HG03025 (cell line): Measurements from ENCODE around the gene DNAJC25.
A peak's percentile ranks its signal among the peaks of the same experiment; 100 is the strongest.

Source experiments
- ATAC-seq: cut with Tn5 transposase; IDR thresholded peaks from one replicate; pipeline ENCODE4 v1.9.1; 2021; ENCODE audit warnings: mild to moderate bottlenecking, moderate library complexity; ENCODE audit not compliant: unreplicated experiment, low FRiP score

The DNAJC25 gene

DNA sequence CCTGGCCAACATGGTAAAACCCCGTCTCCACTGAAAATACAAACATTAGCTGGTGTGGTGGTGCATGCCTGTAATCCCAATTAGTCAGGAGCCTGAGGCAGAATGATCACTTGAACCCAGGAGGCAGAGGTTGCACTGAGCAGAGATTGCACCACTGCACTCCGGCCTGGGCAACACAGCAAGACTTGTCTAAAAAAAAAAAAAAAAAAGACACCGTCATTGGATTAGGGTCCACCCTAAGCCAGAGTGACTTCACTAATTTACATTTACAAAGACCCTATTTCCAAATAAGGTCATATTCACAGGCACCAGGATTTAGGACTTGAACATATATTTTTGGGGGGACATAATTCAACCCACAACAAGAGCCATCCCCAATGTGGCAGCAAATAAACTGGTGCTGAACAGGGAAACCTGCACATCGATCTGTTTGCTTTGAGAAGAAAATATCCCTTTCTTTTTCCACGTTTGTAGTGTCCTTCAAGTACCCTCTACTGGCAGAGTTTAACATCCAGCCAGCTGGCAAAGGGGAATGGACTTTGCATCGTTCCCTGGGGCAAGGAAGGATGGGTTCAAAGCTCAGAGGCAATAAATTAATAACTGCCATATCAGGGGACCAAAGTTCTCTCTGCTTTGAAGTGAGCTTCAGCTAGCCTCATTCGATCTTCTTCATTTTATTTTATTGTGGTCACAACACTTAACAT, 3.7 kb upstream of the DNAJC25 start:
- no peak for ATAC-seq

DNA sequence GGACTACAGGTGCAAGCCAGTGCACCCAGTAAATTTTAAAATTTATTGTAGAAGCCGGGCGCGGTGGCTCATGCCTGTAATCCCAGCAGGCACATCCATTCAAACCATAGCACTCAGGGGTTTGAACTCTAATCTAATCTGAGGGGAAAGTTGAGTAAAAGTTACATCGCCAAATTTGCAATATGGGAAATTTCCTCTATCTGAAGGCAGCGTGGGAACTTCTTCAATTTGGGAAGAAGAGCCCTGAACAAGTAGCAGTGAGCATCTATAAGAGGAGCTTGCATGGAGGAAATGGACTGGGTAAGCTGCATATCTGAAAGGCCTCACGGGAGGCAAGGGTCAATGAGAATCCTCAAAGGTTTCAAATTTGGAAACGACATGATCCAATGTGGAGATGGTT, 2.7 kb upstream of the DNAJC25 start:
- ATAC-seq: no peak

DNA sequence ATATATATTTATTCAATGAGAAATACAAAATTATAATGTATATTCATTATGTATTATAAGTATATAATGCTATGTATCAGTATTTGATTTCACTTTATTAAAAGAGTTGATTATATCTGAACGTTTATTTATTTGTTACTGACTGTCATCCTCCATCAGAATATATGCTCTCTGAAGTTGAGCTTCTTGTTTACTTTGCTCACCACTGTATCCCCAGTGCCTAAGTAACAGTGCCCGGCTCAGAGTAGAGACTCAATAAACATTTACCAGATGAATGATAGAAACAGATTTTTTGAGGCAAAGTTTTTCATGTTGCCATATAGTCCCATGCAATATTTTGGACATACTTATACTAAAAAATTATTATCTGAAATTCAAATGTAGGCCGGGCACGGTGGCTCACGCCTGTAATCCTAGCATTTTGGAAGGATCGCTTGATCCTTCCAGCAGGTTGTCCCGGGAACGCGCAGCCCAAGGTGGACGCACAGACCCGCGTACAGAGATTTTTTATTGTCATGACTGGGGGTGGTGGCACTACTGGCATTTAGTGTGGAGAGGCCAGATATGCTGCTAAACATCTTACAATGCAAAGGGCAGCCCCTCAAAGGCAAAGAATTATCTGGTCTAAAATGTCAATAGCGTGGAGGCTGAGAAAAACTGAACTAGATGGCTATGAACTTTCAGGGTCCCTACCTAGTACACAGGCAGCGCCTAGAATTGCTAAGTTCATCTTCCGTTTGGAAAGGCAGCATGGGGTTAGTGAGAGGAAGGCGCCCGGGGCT, 761 bp upstream of the DNAJC25 start:
- peak; percentile 30 for ATAC-seq

DNA sequence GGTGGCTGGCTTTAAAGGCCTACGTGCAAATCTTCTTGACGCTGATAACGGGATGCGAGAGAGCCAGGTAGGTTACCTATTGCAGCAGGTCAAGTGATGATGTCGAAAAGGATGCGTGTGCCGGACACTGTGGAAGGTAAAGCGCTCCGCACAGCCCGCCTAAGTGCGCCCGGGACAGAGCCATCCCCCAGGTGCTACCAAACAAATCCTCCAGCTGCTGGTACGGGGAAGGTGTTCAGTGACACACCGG, 245 bp upstream of the DNAJC25 start:
- no peak for ATAC-seq

DNA sequence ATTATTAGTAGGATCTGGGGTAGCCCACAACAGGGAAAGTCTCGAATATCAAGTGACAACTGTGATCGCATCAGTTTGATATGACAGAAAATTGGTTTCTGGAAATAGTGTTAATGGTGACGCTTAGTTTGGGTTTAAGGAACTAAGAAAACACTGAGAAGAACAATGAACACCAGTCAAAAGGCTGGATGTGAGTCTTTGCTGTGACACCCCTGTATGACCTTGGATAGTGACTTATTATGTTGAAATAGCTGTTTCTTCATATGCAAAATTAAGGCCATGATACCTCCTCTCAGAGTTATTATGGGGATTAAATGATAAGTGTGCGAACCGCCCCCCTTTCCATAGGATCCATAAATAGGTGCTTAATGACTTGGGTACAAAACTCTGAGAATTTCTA, 926 bp downstream of the DNAJC25 start:
- no peak for ATAC-seq

DNA sequence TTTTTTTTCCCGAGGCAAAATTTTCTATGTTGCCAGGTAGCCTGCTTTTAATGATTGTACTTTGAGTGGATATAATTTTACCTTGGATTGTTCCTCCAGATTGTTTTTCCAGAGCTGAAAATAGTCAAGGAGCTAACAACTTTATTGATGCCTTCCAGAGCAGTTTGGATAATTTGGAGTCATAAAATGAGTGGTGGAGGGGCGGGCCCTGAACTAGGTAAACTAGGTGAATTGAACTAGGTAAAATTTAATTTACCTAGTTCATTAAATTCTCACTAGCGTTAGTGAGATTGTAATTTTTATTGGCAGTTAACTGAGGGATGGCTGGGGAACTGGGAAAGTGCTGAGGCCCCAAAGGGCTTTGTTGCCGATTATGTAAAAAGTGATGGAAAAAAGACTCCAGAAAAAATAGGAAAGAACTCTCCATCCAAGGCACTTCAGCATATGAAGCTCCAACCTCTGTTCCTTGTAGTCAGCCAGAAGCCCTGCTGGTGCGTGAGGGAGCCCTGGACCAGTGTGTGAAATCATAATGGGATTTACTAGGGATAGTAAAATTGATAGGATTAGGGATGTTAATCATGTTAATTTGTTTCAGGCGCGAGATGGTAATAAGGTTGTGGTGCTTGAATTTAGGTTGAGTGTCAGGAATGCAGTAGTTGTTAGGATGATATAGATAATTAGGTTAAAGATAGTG, 1.7 kb downstream of the DNAJC25 start:
- ATAC-seq: no peak

DNA sequence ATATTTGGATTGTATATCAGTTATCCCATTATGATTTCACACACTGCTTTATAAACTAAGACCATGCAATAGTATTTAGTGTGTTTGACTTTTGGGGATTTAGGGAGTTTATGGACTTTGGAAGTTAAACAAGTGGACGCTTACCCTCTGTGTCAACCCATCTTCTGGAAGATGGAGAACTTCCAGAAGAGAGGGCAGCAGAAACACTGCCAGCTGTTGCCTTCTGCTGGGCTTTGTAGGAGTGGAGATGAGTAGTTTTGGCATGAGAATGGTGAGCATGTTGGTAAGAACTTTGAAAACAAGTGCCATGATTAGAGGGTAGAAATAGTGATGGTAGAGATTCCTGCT, 2.2 kb downstream of the DNAJC25 start:
- no peak for ATAC-seq

DNA sequence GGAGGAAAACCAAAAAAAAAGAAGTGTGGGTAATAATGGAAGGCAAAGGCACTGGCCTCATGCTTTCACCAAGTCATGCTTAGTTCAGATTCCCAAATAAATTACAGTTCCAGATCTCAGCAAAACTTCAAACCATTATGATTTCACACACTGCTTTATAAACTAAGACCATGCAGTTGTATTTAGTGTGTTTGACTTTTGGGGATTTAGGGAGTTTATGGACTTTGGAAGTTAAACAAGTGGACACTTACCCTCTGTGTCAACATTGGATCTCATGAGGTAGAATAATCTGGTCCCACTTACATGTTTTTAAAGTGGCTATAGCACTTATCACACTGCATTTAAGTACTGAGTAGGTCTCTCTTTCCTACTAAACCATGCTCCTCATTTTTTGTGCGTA, 3.7 kb downstream of the DNAJC25 start:
- no peak for ATAC-seq

DNA sequence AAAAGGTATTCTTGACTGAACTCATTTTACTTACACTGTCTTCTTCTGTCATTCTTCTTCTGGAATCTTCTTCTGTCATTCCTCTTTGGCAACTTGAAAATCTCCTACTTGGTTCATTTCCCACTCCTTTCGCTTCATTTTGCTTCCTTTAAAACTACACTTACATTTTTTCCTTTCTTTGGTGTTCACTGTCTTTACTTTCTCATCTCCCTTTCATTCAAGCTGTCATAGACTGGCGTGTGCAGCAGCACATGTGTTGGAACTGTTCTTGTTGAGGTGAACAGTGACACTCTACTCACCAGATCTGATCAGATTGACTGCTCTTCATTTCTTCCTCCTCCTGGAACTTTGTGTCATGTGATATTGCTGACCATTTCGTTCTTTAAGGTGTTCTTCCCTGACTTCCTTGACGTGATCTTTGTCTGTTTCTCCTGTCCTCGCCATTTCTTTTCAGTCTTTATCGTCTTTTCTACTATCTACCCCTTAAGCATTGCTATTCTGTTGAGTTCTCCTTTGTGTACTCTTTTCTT, 6.4 kb downstream of the DNAJC25 start:
- no peak for ATAC-seq

DNA sequence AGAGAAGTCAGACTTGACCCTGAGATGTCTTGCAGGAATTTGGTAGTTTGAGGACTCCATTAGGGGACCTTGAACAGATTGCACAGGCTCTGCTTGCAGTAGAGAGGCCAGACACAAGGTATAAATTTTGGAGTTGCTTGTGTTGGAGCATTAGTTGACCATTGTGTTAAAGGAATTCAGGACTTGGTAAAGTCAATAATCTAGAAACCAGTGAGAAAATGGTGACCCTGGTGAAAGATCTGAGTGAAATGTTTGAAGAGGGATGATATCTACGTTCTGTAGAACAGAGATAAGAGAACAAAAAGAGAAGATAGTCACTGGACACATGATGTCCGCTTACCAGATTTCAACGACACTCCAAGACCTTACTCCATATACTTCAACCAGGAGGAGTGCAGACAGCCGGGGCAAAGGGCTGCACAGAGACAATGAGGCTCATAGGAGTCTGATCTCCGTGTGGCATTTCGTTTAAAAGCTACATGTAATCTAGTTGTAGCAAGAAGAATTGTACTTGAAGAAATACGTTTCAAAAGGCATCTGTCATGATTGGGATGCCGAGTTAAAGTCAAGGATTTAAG, 13.2 kb downstream of the DNAJC25 start:
- ATAC-seq: no peak

DNA sequence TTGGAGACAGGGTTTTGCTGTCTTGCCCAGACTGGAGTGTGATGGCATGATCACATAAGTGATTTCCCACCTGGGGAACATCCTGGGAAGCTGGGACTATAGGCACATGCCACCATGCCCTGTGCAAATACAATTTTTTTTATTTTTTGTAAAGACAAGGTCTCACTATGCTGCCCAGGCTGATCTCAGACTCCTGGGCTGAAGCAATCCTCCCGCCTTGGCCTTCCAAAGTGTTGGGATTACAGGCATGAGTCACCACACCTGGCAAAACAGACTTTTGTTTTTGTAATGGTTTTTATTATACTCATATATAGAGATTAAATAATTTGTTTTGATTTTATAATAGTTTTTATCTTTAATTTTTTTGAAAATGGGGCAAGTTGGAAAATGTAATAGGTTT, 14.7 kb downstream of the DNAJC25 start:
- no peak for ATAC-seq

DNA sequence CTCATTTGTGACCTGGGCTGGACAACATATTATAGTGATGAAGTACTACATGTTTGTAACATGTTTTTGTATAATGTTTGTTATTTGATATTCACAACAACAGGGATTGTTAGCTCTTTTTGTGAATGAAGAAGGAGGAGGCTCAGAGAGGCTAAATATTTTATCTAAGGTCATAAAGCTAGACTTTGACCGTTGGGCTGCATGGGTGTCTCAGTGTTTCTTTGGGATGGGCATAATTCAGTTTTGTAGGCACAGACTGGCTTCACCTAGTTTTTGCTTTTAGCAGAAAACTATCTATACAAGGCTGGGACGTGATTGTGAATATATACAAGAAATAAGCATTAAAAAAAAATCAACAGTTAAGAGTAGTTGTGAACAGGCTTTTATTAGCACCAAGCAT, 15.3 kb downstream of the DNAJC25 start:
- ATAC-seq: no peak

DNA sequence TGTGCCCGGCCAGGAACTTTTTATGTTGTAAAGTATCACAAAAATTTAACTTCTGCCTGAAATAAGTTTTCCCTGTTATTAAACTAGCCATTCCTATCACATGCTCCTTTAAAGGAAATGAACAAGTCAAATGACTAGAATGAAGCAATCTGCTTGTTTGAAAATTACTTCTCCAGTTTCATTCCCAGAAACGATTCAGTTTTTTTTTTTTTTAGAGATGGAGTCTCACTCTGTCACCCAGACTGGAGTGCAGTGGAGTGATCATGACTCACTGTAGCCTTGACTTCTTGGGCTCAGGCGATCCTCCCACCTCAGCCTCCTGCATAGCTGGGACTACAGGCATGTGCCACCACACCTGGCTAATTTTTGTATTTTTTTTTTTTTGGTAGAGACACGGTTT, 16.9 kb downstream of the DNAJC25 start:
- ATAC-seq: no peak

DNA sequence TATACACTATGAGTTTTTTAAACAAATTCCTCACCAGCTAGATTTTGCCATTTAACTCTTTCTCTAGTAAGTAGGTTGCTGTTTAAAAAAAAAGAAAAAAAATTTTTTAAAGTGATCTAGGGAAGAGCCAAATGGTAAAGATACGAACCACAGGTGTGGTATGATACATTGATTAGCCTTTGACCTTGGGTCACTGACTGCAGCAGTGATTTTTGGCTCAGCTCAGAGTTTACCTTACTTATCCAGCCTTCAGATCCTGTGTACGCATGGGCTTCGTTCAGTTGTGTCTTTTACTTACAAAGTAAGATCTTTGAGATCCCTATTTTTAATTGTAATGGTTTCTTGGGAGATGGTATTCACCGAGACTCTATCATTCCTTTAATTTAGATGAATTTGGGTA, 17.9 kb downstream of the DNAJC25 start:
- ATAC-seq: no peak

DNA sequence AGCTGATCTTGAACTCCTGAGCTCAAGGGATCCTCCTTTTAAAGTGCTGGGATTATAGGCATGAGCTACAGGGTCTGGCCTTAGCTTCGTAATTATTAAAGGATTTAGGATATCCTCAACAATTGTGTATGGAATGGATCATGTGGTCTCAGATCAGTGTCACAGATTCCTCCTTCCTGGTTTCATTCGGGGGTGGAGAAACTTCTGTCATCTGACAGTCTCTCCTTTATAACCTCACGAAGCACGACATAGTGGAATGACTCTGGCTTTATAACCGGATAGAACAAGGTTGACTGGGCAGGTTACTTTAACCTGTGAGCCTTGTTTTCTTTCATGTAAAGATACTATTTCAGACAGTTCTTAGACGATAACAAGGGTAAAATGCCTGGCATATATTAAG, 25.9 kb downstream of the DNAJC25 start:
- ATAC-seq: no peak

DNA sequence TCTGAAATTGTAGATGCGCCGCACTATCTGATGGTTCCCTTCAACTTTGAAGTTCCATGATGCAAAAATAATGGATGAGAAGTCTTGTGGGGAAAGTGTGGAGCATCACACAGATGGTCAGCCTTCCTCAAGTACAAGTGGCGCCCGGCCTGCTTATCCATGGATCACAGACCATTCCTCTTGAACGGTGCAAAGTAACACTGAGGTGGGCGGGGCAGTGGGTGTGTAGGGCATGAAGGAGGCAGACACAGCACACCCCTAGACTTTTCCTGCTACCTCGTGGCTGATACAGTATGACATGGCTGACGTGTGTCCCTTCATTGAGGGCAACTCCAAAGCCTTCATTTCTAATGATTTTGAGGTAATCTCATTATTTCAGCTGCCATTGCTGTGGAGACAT, 27.8 kb downstream of the DNAJC25 start:
- ATAC-seq: no peak

DNA sequence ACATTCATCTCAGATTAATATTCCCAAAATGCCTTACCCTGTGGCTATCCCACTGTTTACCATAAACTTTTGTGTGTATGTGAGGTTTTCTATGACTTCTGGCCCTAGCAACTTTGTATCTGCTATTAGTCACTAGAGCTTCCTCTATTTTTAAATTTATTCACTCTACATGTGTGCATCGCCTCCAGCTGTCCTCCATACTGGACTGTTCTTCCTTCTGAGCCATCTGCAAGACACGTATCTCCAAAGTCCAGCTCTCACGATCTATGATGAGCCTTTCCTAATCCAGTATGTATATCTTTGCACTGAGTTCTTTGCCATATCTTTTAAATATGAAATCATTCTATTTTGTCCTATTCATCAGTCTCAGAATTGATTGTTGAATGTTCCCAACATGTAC, 28.6 kb downstream of the DNAJC25 start:
- ATAC-seq: no peak

DNA sequence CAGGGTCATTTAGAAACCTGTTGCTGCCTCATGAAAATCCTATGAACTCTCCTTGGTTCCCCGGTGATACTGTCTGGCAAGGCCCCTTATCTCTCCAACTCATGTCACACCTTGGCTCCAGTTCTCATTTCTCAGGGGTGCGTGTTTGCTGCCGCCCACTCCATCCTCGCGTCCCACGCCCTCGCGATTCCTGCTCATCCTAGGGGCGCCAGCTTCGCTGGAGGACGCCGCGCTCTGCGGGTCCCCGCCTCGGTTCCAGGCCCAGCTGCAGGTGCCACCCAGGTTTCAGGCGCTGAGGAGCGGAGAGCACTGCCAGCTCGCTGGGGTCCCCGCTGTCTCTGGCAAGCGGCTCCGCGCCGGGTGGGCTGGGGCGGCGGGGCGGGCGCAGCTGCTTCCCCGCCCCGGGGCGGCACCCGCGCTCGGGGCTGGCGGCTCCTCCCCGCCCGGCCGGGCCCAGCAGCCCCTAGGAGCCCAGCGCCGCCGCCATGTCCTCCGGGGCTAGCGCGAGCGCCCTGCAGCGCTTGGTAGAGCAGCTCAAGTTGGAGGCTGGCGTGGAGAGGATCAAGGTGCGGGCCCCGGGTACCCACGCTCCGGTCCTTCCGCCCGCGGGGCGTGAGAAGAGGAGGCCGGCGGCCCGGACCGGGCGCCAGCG, 30.1 kb downstream of the DNAJC25 start, which contains the start of gene GNG10:
Gene GNG10, plus strand, starts transcription at position 456 of the 652 bp plus-strand sequence. Its CDS starts 30 bp downstream, at position 486.
- ATAC-seq: peak; percentile 69

DNA sequence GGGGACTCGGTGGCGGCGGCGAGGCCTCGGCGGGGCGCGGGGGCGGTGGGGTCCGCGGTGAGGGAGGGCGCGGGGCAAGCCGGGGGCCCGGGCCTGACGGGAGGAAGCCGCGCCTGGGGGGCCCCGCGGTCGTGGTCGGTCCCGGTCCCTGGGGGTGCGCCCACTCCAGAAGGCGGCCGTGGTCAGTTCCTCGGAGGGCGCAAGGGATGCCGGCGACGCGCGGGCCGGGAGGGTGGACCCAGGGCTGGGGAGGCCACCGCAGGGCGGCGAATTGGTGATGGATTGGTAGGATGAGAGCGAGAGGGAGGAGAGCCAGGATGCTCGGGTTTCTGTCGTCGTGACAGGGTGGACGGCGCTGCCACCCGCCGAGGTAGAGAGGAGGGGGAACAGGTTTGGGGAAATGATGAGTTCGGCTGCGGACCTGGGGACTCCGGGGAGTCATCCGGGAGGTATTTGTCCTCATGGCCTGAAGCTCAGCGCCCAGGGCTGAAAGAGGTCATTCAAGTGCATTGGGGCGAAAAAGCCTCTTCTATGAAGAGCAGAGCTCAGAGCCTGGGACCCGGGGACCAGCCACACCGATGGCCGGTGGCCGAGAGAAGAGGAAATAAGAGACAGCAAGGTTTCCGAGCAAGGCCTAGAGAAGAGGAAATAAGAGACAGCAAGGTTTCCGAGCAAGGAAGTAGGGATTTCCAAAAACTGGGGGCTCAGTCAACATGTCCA, 30.8 kb downstream of the DNAJC25 start:
- ATAC-seq: peak; percentile 41
